NCI-H2029 treated with DMSO at 0.1 percent for 48 hours (cell line): ENCODE data around the gene BIN1.

Experiments used
- DNase-seq: peaks from one replicate; lab custom pipeline; 2025; lab: John Stamatoyannopoulos, UW

BIN1 gene

DNA sequence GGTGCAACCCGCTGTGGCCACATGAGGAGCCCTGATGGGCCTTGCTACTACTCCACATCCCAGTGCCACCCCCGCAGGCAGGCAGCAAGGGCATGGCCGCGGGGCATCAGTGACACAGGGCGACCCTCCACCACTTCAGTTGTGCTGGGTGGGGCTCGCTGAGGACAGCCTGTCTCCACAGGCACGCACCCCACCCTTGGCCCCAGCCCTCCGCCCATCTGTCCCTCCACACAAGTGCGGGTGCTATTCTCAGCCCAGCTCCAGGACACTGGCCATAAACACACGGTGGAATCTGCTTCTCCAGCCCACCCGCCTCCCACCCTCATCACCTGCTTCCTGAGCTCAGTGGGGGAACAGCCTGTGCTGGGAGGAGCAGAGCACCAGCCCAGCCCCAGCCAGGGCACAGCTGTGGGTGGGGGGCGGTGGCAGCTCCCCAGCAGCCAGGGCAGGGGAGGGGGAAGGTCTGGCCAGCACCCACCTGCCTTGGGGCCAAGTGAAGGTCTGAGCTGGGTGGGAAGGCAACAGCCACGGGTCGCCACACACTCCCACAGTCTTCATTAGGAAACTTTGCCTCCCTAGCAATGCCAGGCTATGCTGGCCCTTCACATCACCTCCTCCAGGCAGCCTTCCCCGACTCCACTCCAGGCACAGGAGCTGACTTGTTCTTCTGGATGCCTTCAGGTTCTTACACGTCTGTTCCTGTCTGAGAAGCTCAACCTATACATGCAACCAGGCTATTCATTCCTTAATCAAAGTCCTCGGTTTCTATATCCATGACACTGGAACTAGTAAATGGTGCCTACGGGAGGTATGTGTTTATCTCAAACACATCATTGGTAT is 16.5 kb downstream of the BIN1 start:
- no peak for DNase-seq

DNA sequence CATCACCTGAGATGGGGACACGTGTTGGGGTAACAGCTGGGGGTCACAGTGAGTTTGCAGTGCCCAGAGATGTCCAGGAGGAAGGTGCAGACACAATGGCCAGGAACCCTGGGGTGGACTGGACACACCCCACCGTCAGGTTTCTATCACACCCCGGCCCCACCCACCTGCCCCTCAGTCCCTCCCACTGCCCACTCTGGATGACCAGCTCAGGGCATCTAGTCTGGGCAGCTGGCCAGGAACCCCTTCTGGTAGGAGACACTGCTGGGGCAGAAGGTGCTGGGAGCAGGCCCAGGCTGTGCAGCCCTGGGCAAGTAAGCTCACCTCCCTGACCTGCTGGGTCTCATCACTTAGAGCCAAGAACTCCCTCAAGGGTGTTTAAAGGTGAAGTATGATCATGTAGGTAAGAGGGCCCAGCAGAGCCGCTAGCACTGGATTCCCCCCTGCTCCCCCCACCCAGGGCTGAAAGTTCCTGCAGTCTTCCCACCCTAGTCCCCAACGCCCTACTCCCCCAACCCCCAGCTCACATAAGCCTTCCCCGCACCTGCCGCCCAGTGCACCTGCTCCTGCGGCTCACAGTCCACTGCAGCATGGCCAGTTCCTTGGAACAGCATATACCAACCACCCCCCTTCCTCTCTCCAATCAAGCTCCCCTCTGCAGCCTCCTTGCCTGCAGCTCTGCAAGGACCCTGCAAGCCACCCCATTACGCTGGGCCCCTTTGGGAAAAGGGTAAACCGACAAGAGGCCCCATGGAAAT is 17.3 kb downstream of the BIN1 start:
- no peak for DNase-seq

DNA sequence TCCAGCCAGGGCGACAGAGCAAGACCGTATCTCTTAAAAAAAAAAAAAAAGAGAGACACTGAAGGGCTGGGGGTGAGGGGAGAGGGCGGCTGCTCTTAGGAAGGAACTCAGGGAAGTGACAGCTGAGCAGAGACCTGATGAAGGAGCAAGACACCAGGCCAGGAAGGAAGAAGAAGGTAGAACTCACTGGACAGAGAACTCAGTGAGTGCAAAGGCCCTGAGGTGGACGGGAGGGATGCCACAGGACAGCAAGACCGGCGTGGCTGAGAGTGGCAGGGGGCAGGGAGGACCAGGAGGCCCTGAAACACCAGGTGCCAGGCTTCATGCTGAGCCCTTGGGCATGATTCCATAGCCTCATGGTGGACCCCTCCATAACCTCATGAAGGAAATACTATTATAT is 18.2 kb downstream of the BIN1 start:
- DNase-seq, result no peak

DNA sequence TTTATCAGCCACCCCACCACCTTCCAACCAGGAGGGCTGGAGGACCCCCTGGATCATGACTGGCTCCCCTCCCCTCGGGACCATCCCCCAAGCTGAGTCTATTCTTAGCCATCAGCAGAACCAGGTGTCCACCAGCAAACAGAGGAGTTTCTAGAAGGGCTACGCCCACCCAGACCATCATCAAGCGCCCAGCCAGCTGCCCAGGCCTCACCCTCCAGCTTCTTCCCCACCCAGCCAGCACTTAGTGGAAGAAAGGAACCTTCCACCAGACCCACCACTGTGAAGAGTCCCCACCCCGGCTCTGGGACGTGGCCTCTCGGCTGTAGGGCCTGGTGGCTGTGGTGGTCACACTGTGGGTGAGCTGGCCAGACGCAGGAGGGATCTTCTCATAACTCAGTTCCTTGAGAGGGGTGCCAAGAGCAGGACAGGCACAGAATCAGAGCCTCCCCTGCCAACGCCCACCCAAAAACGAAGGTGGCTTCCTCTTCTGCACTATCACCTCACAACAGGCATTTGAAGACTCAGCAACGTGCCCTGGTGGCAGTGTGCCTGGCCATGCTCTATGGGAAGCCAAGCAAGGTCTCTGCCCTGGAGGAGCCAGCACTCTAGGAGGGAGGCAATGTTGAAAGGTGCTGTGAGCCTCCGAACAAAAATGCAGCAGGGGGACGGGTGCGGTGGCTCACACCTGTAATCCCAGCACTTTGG is 19.0 kb downstream of the BIN1 start:
- DNase-seq, result no peak

DNA sequence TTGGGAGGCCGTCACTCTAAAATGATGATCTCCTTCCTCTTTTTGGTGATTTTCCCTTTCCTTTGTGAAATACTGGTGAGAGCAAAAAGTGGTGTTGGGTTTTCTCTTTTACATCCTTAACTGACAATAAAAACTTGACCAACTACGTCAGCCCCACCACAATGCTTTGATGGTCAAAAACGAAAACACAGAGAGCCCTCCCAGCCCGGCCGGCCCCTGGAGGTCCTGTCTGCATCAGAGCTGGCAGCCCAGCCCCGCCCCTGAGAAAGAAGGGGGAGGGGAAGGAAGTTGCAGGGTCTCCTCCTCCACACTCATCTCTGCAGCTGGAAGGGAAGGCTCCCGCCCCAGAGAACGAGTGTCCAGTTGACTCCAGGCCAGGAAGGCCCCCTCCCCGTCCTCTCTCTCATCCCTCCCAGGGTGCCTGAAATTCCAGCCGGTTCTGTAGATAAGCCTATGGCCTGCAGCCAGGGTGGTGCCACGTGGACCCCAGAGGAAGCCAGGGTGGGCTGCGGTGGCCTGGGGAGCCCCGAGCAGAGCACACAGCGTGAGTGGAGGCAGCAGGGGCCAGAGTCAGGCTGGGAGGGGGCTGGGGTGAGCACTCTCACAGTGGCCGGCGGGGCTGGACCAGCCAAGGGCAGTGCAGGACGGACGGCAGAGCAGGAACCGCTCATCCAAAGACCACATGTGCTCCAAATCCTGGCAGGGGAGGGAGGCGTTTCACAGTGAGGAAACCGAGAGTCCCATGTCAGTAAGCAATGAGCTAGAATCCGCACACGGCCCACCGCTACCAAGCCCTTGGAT is 19.8 kb downstream of the BIN1 start:
- DNase-seq, result no peak

DNA sequence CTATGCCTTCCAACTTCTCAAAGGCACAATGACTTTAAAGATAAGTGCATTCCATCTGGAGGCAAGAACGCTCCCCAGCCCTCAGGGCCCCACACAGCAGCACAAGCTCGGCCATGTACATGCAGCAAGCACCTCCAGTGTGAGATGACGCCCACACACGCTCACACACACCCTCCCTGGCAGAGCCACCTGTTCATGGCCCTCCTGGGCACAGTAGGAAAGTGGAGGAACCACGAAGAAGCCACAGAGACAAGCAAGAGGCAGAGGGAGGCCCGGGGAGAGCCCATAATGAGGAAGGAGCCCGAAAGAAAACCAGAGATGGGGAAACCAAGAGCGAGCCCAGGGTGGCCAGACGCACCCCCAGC is 21.7 kb downstream of the BIN1 start:
- DNase-seq, result no peak

DNA sequence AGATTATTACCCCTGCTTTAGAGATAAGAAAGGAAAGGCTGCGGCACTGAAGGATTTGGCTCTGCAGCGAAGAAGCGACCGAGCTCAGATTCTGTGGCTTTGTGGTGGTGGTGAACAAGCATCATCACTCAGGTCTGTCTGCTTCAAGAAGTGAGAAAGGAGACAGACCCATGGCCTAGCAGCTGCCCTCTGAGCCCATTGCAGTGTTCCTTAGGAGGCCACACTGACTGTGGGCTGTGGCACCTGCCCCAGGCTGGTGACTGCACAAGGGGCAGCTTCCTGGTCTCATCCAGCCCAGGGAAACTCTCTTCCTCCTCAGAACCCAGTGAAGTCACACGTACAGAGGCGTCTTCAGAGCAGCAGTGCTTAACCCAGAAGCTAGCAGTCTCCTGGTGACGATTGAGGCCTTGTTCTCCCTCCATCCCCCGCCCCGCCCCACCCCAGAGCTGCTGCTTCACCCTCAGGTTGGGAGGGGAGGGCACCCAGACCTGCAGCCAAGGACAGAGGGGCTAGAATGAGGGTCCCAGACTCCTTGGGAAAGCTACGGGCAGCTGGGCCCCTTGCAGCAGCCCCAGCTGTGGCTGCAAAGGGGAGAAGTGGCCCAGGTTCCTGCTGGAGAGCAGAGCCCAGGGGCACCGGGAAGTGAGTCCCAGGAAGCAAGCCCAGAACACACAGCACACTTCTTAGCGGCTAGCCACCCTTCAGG is 22.2 kb downstream of the BIN1 start:
- no peak for DNase-seq

DNA sequence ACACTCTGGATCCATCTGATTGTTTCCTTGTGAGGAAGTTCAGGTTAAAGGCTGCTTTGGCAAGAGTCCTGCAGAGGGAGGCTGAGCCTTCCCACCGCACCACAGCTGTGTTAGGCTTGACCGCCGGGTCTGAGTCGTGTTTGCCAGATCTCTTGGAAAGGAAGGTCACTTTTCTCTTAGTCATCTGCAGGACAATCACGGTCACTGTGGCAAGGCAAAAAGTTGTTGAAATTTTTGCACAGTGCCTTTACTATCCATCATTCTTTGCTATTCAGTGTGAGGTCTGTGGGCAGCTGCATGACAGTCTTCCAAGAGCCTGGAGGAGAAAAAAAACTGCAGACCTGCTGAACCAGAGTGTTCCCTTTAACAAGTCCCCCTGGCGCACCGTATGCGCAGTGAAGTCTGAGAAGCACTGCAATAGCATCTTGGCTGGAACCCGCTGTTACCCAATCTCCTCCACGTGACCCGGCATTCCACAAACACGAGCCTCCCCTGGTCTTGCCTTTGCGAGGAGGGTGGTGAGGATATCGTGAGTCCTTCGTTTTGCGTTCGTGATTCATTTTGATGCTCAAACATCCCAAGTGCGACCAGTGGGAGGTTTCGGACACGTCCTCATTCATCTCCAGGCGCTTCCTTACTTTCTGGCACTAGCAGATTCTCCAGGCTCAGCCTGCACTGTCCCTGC is 23.0 kb downstream of the BIN1 start:
- no peak for DNase-seq

DNA sequence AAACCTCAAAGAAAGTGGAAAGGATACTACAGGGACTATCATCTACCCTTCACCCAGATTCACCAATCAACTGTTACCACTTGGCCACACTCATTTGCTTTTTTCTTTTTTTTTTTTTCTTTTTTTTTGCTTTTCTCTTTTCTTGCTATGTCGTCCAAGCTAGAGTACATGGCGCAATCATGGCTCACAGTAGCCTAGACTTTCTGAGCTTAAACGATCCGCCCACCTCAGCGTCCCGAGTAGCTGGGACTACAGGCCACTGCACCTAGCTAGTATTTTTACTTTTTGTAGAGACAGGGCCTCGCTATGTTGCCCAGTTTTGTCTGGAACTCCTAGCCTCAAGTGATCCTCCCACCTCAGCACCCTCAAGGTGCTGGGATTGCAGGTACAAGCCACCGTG is 24.0 kb downstream of the BIN1 start:
- no peak for DNase-seq

DNA sequence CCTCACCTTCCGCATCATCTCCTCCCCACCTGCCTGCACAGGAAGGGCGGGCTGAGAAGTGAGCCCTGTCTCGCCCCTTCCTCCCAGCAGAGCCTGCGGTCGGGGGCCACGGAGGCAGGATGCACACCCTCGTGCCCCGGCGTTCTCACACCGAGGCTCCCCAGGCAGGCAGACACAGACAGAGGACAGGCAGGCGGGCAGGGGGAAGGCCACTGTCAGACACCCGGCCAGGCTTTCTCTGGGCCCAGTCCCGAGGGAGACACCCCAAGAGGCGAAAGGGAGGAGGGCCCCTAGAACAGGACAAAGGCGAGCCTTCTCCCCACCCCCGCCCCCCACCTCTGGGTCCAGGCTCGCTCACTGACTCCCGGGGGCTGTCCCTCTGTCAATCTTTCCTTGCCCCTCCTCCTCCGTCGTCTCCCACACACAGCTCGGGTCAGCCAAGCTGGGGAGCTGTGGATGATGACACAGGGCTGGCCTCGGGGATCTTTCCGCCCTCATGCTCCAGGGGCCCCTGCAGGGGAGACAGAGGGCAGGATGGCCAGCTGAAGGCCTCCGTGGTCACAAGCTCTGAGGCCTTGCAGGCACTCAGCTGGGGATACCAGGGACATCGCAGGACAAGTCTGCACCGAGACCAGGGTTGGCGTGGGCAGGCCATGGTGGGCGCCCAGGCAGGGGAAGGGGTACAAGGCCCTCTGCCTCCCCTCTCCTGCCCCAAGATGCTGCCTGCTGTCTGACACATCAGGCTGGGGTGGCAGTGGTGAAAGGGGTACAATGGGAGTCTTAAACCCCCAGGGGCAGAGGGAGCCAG is 24.9 kb downstream of the BIN1 start:
- no peak for DNase-seq

DNA sequence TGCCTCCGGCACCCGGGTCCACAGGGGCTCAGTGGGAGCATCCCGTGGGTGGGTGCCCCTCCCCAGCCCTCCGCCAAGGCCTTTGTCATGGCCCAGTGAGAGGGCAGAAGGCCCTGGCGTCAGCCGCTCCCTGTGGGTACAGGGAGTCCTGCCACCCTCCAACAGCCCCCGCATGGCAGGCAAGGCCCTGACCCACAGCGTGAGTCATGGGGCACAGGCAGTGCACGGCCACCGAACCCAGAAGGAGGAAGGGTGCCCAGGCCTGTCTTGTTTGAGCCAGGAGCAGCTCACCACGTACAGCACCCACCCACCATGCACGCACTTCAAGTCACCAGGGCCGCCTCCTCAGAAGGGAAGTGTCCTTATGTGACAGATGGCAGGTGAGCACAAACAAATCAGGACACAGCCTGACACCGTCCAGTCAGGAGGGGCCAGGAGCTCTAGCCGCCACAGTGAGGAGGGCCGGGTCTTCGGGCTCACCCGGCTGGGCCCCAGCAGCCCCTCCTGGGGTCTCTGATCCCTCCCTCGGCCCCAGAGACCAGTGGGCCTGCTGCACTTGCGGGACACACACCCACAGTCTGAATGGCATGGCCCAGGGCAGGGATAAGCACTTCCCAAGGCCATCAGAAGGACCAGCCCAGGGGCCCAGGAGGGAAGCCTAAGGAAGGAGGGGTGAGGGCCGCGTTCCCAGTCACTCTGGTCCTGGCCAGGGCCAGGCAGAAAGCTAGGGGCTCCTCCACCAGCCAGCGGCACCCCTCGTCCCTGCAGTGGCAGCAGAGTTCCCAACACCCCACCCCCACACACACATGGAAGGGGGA is 25.8 kb downstream of the BIN1 start:
- DNase-seq, result no peak

DNA sequence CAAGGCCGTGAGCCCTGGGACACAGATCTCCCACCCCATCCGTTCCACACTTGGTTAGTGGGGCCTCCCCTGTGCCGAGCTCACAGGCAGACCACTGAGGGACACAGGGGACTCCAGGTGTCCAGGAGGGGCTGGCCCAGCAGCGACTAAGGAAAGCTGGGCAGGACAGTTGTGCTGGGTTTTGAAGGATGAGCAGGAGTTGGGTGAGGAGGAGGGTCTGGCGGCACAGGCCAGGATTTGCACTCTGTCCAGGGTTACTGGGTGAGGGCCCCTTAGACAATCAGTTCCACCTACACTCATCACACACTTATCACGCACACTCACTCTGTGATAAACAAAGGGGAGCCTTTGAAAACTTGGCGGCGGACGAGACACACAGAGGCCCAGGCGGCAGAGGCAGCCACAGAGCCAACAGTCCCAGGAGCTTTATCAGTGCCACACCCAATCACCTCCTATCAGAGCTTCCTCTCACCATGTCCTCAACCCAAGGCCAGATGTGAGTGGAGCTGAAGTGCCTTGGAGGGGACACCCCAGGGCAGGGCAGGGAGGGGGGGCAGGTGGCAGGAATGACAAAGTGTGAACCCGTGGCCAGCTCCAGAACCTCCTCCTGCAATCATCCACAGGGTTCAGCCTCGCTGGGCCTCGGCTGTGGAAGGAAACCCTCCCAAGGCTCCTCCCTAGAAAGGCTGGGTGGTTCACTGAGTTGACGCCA is 26.6 kb downstream of the BIN1 start:
- DNase-seq, result no peak

DNA sequence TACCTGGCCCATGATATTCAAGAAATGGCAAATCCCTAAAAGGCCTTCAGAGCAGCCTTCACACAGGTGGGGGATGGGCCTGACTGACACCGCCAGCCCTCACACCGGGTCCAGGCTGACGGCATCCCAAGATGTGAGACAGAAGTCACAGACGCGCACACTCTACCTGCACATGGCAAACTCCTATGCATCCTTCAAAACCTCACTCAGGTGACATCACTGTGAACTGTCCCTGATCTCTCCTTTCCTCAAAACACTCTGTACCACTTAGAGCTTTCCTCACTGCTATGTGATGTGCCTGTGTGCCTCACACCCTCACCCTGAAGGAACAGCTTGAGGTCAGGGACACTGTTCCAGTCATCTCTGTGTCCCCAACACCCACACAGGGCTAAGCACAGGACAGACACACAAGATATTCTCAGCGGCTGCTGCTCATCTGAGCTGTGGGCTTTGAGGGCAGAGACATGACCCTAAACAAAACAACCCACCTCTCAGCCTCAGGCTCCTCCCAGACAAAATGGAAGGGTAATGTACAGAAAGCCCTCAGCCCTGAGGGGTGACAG is 27.5 kb downstream of the BIN1 start:
- no peak for DNase-seq

DNA sequence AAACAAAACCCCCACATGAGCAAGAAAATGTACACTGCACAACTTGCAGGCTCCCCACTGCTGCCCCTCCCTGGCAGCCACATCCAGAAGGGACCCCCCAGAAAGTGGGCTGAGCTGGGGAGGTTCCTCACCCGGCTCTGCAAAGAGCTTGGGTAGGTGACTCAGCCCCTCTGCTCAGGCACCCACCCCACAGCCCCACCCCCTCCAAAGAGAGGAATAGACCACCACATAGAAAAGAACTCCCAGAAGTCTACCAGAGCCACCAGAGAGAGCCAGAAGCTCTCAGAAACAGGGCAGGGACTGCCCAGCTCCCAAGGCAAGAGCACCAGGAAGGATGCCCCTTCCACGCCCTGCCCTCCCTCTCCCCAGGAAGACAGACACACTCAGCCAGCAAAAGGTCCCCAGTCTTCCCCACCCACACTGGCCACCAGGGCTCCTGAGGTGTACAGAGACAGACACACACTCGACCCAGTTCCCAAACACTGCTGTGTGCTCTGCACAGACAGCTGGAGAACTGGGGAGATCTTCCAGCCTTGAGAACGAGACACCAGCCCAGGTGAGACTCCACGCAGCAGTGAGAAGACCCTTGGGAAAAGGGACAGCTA is 28.2 kb downstream of the BIN1 start:
- DNase-seq, result no peak

DNA sequence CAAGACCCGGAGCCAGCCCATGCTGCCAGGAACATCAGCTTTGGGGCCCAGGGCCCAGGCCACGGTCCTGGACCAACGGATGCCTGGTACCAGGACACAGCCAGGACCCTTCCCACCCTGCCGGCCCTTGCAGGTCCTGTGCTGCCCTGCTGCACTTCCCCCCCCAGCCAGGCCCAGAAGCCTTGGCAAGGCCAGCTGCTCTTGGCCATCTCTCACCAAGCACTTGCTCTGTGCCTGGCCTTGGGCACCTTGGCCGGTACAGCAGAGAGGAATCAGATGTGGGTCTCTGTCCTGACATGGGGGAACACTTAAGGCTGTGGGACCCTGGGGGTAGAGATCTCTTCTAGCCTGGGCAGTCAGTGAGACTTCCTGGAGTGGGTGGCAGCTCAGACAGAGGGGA is 28.9 kb downstream of the BIN1 start:
- DNase-seq, result no peak

DNA sequence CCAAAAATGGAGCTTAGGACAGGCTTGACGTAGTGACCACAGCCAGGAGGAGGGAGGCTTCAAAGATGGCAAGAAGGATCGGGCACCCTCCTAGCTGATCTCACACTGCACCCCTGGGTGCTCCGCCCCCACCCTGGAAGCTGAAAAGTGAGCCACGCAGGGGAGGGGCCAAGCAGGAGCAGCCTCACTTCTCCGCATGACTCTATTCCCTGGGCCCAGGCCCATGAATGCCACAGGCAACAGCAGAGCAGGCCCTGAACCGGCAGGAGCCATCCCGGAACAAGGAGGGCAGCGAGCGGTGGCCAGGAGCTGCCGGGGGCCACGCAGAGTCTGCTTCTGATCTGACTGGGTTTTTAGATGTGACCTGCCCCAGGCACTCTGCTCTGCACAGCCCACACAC is 30.0 kb downstream of the BIN1 start:
- DNase-seq, result no peak

DNA sequence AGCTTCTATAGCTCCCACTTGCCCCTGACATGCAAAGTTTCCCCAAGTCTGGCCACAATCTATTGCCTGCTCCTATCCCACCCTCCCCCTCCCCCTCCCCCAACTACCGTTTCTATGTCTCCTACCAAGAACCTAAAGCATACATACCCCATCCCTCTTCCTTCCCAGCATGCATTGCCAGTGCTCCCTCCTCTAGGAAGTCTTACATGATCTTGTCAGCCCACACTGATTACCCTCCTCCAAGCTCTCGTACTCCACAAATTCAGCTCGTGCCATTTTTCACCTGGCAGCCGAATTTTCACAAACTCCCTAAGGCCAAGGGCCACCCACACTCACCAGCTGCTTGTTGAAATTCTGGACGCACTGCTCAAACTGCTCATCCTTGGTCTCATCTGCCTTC is 30.7 kb downstream of the BIN1 start:
- DNase-seq, result no peak

DNA sequence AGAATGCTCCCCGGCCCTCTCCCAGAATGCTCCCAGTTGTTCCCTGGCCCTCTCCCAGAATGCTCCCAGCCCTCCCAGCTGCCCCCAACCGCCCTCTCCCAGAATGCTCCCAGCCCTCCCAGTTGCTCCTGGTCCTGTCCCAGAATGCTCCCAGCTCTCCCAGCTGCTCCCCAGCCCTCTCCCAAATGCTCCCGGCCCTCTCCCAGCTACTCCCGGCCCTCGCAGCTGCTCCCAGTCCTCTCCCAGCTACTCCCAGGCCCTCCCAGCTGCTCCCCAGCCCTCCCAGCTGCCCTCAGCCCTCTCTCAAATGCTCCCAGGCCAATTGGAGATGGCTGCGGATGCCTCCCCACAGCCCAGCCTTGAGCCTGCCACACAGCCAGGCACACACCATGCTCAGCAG is 31.1 kb downstream of the BIN1 start:
- no peak for DNase-seq
